Globus pallidus (tissue), 1 donor: ENCODE results near the gene PTPRG.

Experiments used
- DNase-seq: peaks from one replicate; pipeline ENCODE4 v3.0.0-alpha.2; 2015; ENCODE audit warnings: low spot score

Gene PTPRG

GRCh38 chr3:61933798-61934504 is 372.6 kb downstream of the PTPRG start:
- no peak for DNase-seq

DNA sequence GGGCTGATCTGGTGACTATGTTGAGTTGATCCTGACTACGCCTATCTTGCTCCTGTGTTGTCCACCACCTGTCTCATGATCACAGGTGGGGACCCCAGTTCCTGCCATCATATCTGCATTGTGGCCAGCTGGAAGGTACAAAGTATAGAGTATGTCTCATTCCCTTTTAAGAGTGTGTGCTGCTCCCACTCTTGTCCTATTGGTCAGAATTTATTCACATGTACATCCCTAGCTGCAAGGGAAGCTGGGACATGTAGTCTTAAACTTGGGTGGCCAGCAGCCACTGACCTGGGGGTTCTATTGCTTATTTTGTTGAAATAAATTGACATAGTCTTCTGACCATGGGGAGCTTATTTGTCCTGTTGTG is 373.1 kb downstream of the PTPRG start:
- DNase-seq, result no peak

DNA sequence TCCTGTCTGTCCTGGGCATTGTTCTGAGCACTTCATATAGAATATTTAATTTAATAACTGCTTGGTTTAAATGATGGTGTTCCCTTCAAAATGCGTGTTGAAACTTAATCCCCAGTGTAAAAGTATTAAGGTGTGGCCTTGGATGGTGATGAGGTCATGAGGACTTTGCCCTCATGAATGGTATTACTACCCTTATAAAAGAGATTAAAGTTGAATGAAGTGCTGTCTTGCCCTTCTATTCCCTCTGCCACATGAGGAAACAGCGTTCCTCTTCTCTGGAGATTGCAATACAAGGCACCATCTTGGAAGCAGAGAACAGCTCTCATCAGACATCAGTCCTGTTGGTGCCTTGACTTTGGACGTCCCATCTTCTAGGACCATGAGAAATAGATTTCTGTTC is 374.4 kb downstream of the PTPRG start:
- no peak for DNase-seq

DNA sequence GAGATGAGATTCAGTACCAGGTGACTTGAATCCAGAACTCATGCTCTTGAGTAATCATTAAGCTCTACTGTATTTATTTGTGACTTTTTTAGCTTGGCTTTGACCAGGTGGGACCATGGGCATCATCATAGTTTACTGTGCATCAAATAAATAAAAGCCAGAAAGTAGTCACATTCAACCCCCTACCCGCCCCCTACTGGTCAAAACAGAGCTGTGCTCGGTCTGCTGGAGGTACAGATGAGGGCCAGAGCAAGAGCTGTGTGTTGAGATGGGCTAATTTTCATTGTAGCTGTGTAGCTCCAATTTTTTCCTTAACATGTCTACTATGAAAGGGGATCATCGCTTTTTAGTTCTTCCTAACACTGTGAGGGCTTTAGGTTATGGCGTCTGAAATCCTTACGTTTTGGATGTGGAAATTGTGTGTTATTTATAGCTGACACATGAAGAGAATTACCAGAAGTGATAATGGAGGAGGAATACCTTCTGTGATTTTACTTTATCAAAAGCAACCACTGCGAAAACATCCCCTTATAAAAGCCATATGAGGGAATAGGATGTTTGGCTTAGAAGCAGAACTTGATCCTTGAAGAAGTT is 375.1 kb downstream of the PTPRG start:
- DNase-seq, result no peak

DNA sequence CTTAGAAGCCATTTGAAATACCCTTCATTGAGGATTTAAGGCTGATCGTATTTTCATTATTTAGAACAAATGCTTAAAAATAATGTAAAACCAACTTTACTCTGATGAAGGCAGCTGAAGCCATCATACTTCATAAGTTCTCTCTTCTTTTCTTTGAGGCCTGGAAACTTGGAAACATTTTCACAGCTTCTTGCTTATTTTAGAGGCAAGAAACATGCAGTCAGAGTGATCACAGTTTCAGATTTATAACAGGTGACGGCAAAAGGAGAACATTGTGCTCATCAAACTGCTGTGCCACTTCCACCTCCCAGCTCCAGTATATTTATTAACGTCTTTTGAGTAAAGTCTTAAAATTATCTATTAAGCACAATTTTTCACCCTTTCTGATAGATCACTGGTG is 376.1 kb downstream of the PTPRG start:
- no peak for DNase-seq

DNA sequence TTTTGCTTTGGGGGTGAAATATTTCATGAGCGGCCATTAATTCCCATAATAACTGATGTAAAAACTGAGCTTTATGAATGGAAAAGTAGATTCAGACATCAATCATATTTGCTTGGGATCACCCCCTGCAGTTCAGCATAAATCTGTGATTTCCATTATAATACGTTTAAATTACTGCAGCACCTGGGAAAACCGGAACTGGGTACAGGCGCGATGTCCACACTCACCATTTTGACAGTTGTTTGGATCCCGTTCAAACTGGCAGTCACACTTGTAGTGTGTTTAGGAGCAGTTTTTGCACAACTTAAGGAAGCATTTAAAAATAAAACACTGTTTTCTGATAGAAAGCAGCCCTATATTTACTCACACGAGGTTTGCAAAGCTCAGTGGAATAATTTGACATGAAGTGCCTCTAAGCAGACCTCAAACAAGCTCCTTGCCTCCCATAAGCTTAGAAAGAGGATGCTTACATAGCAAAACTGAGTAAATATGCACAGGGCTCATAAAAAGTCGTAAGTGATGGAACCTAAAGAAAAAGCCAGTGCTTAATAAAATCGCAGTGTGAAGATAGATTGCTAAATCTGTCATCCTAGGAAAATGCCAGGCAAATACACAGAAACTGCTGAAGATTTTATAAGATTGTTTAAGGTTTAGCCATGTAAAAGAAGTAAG is 377.6 kb downstream of the PTPRG start:
- DNase-seq, result no peak

GRCh38 chr3:61940236-61940635 is 378.9 kb downstream of the PTPRG start:
- no peak for DNase-seq

DNA sequence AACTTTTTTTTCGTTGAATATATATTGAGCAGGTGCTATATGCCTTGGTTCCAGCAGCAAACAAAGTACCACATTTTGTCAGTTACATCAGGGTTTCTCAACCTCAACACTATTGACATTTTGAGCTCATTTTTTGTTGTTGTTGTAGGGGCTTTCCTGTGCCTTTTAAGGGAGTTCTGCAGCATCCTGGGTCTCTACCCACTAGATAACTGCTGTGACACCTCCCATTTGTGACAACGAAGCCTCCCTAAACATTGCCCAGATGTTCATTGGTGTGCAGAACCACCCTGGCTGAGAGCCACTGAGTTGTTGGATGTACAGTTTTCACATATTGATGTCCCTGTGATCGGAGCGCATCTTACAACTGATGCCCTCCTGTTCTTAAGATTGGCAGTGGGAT is 382.6 kb downstream of the PTPRG start:
- no peak for DNase-seq

GRCh38 chr3:61944726-61945125 is 383.4 kb downstream of the PTPRG start:
- no peak for DNase-seq

DNA sequence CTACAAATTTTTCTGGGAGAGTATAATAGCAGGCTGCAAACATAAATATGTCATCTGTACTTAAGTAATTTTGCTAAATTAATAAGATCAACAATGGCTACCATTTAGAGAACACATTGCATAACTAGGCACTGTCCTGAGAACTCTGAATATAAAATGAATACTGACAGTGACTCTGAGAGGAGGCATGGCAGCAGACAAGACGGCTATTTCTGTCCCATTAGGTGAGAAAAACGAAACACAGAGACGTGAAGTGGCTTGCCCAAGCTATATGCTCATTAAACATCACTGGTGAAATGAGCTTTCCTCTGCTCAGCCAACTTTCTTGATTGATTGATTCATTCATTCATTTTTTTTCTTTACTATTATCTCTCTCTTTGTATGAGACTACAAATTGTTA is 384.3 kb downstream of the PTPRG start:
- DNase-seq, result no peak

GRCh38 chr3:61946570-61947324 is 385.4 kb downstream of the PTPRG start:
- DNase-seq, result no peak

GRCh38 chr3:61947456-61947855 is 386.1 kb downstream of the PTPRG start:
- peak; percentile 28 for DNase-seq

- DNase-seq, result no peak
These were observed 387.4 kb downstream of the PTPRG start for GRCh38 chr3:61948699-61949305.

- no peak for DNase-seq
These were observed 392.7 kb downstream of the PTPRG start for GRCh38 chr3:61954097-61954540.

- DNase-seq, result no peak
These were observed 394.1 kb downstream of the PTPRG start for GRCh38 chr3:61955483-61955882.

GRCh38 chr3:61956236-61956635 is 394.9 kb downstream of the PTPRG start:
- no peak for DNase-seq

GRCh38 chr3:61957259-61957658 is 395.9 kb downstream of the PTPRG start:
- no peak for DNase-seq

DNA sequence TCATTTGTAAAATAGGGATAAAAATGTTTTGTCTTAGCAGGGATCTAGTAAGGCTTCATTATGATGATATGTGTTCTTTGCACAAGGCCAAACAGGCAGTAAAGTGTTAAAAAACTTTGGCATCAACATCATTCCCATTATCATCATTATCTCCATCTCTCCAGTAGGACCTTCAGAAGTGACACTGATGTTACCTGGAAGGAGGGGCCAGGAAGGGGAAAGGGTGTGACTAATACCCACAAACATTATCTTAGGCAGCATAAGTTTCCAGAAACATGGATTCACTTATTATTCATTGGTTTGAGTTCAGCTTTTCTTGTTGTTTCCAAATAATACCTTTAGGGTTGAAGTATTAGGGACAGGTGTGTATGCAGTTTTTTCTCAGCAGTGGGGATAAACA is 399.6 kb downstream of the PTPRG start:
- no peak for DNase-seq

DNA sequence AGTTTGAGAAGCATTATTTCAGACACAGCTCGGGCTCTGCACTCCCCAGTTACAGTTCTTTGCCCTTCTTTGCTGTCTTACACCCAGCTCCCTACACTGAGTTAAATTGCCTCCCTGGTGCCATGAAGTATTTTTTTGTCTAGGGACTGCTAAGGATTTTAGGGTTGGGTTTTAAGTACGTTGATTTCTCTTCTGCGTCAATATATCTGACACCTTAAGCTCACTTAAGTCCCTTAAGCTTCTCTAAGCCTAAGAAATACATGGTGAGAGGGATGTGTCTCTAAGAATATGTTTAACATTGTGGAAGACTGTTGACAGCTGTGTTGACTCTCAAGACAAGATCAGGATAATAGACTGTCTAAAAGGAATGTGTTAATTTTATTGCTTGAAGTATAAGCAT is 400.5 kb downstream of the PTPRG start:
- DNase-seq, result no peak

DNA sequence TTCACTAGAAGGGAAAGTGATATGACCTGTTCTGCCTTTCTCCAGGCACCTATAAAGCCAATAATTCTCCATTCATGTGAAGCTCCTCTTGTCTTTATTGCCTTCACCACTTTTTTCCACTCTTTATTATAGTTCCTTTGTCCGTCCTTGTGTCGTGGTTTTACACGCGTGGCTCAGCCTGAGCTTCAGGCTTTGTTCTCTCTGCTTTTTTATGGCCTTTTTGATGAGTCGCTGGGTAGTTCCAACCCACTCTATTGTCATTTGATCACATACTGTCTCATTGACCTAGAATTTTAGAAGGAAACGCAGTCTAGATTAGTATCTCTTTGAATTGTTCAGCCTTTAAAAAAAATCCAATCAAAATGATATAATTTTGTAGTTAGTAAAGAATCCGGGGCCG is 403.2 kb downstream of the PTPRG start:
- DNase-seq, result no peak

- no peak for DNase-seq
These were observed 404.4 kb downstream of the PTPRG start for GRCh38 chr3:61965770-61966131.

DNA sequence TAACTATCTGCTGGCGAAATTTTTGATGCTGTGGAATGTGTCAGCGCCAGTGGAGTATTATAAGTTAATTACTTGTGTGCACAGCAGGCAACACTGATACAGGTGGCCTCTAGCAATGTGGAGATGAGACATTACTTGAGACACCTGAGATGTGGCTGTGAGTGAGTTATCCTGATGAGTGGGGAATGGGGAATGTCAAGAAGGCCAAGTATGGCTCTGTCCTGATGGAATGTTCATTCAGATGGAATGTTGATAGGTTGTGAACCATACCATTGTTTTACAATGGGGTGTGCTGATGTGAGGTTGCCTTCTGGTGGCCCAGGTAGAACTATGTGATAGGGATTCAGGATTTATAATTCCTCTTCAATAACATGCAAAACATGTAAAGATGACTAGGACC is 404.8 kb downstream of the PTPRG start:
- DNase-seq, result no peak
